GM12878 (cell line): Measurements from ENCODE around the gene HIVEP1. TPM values are rescaled to one million over a fixed set of nuclear protein-coding genes. Genes with fewer than 3 reads are reported as not detected.

Experiments used
- CREM ChIP-seq: IDR thresholded peaks from 2 replicates; pipeline ENCODE4 v1.6.1; 2014; ENCODE audit warnings: antibody characterized with exemption, low read depth
- KDM1A ChIP-seq: fragments of 200-600 bp; sonication (generic); IDR thresholded peaks from 2 replicates; pipeline ENCODE4 v1.6.1; 2016; ENCODE audit warnings: borderline replicate concordance
- MYC ChIP-seq: IDR thresholded peaks from 2 replicates; pipeline ENCODE4 v1.6.1; 2011; ENCODE audit warnings: mild to moderate bottlenecking, low read length, moderate library complexity, inconsistent platforms; ENCODE audit not compliant: insufficient read depth, insufficient replicate concordance, insufficient read length, severe bottlenecking
- NR2C2 ChIP-seq: IDR thresholded peaks from 2 replicates; pipeline ENCODE4 v1.6.1; 2011; ENCODE audit warnings: borderline replicate concordance, low read depth; ENCODE audit not compliant: control insufficient read depth, insufficient read length
- RBBP5 ChIP-seq: fragments of 200-600 bp; sonication (generic); conservative IDR thresholded peaks from 2 replicates; pipeline ENCODE4 v1.6.1; 2016
- RFX5 ChIP-seq: IDR thresholded peaks from 2 replicates; pipeline ENCODE4 v1.6.1; 2011; ENCODE audit warnings: low read depth, low read length, improper control_type of control experiment
- SMC3 ChIP-seq: IDR thresholded peaks from 2 replicates; pipeline ENCODE4 v1.6.1; 2011; ENCODE audit warnings: low read length, improper control_type of control experiment, borderline replicate concordance
- SPI1 ChIP-seq: IDR thresholded peaks from 2 replicates; pipeline ENCODE4 v1.6.1; 2011; ENCODE audit warnings: low read depth, mild to moderate bottlenecking, low read length, moderate library complexity, borderline replicate concordance; ENCODE audit not compliant: insufficient read depth
- TCF12 ChIP-seq: IDR thresholded peaks from 2 replicates; pipeline ENCODE4 v1.6.1; 2011; ENCODE audit warnings: low read depth, mild to moderate bottlenecking, low read length
- ZSCAN29 ChIP-seq: fragments of 450-650 bp; IDR thresholded peaks from 2 replicates; pipeline ENCODE4 v1.6.1; 2017; ENCODE audit warnings: mild to moderate bottlenecking, moderate library complexity
- polyA plus RNA-seq, 11 experiments: library from polyadenylated mRNA; depleted of rRNA in 4 of 11; unstranded in 6 of 11; stranded (reverse) in 5 of 11; fragments of >200 nt; fragmentation: Nextera tagmentation in 4 of 11; fragmentation: Illumina TruSeq in 1 of 11; extraction: Ambion mirVana in 4 of 11; extraction: Trizol in 1 of 11; gene quantifications; 1 replicate in 1 of 11; 2 replicates in 10 of 11; pipeline versions ENCODE4 v1.2.1 to v1.2.3, GENCODE V29; 2011 to 2016; ENCODE audit warnings: inconsistent platforms in 2 of 11, missing spikeins in 2 of 11, low read depth in 1 of 11
- total RNA-seq, 4 experiments: library from RNA; depleted of rRNA in 3 of 4; stranded (reverse); fragments of >200 nt in 3 of 4; fragmentation: Illumina TruSeq in 1 of 4; extraction: Trizol in 1 of 4; gene quantifications; 2 replicates each; pipeline versions ENCODE4 v1.2.1 to v1.2.3, GENCODE V29; 2013 to 2021
- TF ChIP-seq, protein P1 (sequence below): IDR thresholded peaks from 2 replicates; pipeline ENCODE4 v1.6.1; 2012; ENCODE audit warnings: improper control_type of control experiment, low read depth, low read length; ENCODE audit not compliant: insufficient replicate concordance
- TF ChIP-seq, protein P2 (sequence below): fragments of 450-650 bp; IDR thresholded peaks from 2 replicates; pipeline ENCODE4 v1.6.1; 2017; ENCODE audit warnings: mild to moderate bottlenecking, moderate library complexity
- TF ChIP-seq, protein P3 (sequence below): fragments of 450-650 bp; IDR thresholded peaks from 2 replicates; pipeline ENCODE4 v1.6.1; 2014; ENCODE audit warnings: mild to moderate bottlenecking
- TF ChIP-seq, protein P4 (sequence below): fragments of 450-650 bp; IDR thresholded peaks from 2 replicates; pipeline ENCODE4 v1.6.1; 2017; ENCODE audit warnings: antibody characterized with exemption, mild to moderate bottlenecking, moderate library complexity
- TF ChIP-seq, protein P5 (sequence below): IDR thresholded peaks from 2 replicates; pipeline ENCODE4 v1.6.1; 2012; ENCODE audit warnings: low read length, inconsistent platforms

The HIVEP1 gene
- total and polyA plus RNA-seq, 10 of the 15 experiments (the other 5 are each of a cell fraction or from before 2014, with no cell fraction given), result 4.3 to 37.5 (median 21.6) TPM

DNA sequence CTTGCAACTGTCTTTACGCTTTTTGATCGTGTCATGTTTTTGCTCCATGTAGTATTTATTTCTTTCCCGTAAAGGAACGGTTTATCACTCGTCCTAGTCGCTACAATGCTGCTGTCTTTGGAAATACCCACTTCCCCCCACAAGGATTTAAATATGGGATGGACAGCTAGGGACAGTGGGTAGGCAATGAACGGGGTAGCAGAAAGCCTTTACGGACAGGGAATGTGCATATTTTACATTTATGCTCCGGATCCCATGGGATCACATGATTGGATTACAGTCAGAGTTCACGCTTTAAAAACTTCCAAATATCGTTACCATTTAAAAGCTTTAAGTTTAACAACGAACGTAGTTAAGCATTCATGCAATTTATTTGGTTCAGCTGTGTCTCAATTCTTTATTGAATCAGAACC lies 1.2 kb downstream of the HIVEP1 start (continued):
- TF ChIP-seq, protein P1, sequence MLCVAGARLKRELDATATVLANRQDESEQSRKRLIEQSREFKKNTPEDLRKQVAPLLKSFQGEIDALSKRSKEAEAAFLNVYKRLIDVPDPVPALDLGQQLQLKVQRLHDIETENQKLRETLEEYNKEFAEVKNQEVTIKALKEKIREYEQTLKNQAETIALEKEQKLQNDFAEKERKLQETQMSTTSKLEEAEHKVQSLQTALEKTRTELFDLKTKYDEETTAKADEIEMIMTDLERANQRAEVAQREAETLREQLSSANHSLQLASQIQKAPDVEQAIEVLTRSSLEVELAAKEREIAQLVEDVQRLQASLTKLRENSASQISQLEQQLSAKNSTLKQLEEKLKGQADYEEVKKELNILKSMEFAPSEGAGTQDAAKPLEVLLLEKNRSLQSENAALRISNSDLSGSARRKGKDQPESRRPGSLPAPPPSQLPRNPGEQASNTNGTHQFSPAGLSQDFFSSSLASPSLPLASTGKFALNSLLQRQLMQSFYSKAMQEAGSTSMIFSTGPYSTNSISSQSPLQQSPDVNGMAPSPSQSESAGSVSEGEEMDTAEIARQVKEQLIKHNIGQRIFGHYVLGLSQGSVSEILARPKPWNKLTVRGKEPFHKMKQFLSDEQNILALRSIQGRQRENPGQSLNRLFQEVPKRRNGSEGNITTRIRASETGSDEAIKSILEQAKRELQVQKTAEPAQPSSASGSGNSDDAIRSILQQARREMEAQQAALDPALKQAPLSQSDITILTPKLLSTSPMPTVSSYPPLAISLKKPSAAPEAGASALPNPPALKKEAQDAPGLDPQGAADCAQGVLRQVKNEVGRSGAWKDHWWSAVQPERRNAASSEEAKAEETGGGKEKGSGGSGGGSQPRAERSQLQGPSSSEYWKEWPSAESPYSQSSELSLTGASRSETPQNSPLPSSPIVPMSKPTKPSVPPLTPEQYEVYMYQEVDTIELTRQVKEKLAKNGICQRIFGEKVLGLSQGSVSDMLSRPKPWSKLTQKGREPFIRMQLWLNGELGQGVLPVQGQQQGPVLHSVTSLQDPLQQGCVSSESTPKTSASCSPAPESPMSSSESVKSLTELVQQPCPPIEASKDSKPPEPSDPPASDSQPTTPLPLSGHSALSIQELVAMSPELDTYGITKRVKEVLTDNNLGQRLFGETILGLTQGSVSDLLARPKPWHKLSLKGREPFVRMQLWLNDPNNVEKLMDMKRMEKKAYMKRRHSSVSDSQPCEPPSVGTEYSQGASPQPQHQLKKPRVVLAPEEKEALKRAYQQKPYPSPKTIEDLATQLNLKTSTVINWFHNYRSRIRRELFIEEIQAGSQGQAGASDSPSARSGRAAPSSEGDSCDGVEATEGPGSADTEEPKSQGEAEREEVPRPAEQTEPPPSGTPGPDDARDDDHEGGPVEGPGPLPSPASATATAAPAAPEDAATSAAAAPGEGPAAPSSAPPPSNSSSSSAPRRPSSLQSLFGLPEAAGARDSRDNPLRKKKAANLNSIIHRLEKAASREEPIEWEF, result no peak
- TF ChIP-seq, protein P2, sequence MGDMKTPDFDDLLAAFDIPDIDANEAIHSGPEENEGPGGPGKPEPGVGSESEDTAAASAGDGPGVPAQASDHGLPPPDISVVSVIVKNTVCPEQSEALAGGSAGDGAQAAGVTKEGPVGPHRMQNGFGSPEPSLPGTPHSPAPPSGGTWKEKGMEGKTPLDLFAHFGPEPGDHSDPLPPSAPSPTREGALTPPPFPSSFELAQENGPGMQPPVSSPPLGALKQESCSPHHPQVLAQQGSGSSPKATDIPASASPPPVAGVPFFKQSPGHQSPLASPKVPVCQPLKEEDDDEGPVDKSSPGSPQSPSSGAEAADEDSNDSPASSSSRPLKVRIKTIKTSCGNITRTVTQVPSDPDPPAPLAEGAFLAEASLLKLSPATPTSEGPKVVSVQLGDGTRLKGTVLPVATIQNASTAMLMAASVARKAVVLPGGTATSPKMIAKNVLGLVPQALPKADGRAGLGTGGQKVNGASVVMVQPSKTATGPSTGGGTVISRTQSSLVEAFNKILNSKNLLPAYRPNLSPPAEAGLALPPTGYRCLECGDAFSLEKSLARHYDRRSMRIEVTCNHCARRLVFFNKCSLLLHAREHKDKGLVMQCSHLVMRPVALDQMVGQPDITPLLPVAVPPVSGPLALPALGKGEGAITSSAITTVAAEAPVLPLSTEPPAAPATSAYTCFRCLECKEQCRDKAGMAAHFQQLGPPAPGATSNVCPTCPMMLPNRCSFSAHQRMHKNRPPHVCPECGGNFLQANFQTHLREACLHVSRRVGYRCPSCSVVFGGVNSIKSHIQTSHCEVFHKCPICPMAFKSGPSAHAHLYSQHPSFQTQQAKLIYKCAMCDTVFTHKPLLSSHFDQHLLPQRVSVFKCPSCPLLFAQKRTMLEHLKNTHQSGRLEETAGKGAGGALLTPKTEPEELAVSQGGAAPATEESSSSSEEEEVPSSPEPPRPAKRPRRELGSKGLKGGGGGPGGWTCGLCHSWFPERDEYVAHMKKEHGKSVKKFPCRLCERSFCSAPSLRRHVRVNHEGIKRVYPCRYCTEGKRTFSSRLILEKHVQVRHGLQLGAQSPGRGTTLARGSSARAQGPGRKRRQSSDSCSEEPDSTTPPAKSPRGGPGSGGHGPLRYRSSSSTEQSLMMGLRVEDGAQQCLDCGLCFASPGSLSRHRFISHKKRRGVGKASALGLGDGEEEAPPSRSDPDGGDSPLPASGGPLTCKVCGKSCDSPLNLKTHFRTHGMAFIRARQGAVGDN, result no peak
- TF ChIP-seq SMC3, result no peak
- no peak for TF ChIP-seq KDM1A
- TF ChIP-seq ZSCAN29, result no peak
- TF ChIP-seq TCF12, result no peak
- TF ChIP-seq, protein P3, sequence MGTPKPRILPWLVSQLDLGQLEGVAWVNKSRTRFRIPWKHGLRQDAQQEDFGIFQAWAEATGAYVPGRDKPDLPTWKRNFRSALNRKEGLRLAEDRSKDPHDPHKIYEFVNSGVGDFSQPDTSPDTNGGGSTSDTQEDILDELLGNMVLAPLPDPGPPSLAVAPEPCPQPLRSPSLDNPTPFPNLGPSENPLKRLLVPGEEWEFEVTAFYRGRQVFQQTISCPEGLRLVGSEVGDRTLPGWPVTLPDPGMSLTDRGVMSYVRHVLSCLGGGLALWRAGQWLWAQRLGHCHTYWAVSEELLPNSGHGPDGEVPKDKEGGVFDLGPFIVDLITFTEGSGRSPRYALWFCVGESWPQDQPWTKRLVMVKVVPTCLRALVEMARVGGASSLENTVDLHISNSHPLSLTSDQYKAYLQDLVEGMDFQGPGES, result no peak
- no peak for TF ChIP-seq RFX5
- no peak for TF ChIP-seq MYC
- no peak for TF ChIP-seq SPI1
- TF ChIP-seq, protein P4, sequence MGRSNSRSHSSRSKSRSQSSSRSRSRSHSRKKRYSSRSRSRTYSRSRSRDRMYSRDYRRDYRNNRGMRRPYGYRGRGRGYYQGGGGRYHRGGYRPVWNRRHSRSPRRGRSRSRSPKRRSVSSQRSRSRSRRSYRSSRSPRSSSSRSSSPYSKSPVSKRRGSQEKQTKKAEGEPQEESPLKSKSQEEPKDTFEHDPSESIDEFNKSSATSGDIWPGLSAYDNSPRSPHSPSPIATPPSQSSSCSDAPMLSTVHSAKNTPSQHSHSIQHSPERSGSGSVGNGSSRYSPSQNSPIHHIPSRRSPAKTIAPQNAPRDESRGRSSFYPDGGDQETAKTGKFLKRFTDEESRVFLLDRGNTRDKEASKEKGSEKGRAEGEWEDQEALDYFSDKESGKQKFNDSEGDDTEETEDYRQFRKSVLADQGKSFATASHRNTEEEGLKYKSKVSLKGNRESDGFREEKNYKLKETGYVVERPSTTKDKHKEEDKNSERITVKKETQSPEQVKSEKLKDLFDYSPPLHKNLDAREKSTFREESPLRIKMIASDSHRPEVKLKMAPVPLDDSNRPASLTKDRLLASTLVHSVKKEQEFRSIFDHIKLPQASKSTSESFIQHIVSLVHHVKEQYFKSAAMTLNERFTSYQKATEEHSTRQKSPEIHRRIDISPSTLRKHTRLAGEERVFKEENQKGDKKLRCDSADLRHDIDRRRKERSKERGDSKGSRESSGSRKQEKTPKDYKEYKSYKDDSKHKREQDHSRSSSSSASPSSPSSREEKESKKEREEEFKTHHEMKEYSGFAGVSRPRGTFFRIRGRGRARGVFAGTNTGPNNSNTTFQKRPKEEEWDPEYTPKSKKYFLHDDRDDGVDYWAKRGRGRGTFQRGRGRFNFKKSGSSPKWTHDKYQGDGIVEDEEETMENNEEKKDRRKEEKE, result no peak
- TF ChIP-seq RBBP5, result no peak
- no peak for TF ChIP-seq CREM
- TF ChIP-seq, protein P5, sequence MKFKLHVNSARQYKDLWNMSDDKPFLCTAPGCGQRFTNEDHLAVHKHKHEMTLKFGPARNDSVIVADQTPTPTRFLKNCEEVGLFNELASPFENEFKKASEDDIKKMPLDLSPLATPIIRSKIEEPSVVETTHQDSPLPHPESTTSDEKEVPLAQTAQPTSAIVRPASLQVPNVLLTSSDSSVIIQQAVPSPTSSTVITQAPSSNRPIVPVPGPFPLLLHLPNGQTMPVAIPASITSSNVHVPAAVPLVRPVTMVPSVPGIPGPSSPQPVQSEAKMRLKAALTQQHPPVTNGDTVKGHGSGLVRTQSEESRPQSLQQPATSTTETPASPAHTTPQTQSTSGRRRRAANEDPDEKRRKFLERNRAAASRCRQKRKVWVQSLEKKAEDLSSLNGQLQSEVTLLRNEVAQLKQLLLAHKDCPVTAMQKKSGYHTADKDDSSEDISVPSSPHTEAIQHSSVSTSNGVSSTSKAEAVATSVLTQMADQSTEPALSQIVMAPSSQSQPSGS, result no peak
- TF ChIP-seq NR2C2, result no peak
